OCI-M2 (cell line): ENCODE measurements around the gene ACRBP.

Source experiments
- DNase-seq: peaks from one replicate; lab custom pipeline; 2025; ENCODE audit not compliant: unreplicated experiment; lab: John Stamatoyannopoulos, UW

ACRBP gene

DNA sequence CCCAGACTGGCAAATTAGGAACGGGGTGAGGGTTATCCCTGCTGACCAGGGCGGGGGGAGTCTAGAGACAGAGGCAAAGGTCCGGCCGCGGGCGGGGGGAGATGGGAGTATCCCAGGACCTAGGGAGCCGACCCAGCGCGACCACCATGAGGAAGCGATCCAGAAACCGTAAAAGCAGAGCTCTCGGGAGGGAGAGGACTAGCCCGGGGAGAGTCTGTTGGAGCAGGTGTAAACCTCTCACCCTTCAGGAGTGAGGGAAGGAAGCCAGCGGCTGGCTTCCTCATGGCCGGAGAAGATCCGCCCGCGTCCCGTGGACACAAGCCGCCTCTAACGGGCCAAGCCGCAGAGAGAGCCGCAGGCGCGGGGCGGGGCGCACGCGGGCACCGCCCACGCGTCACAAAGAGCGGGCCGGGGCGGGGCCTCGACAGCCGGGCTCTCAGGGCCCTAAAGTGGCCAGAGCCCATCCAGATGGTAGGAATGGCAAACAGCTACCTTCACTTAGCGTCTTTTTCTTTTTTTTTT lies at the start of gene ACRBP:
Gene ACRBP (minus strand): TSS at position 350 of the 522 bp plus-strand sequence. CDS start 66 bp downstream, at position 284.
- no peak for DNase-seq

GRCh38 chr12:6695313-6696045 lies 48.2 kb upstream of the ACRBP start:
- no peak for DNase-seq

- no peak for DNase-seq
Measured at GRCh38 chr12:6694701-6695100, 47.5 kb upstream of the ACRBP start.

DNA sequence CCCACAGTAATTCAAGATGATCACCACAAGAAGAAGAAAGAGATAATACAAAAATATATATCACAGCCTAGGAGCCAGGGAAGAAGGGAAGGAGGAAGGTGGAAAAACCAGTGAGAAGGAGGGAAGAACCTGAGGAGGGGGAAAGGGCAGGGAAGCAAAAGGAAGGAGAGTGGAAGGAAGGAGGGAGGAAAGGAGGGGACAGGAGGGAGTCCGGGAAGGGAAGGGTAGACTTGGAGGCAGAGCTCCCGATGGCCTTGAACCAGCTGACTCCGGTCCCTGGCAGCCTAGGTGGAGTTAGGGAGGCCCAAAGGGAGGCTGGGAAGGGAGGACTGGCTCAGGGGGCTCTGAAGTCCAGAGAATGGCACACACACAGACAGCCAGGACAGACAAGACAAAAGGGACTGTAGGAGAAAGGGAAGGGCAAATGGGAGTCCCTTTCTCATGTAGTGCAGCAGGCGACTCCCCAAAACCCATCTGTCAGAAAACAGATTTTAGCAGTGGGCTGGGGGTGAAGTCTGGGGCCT lies 46.7 kb upstream of the ACRBP start:
- no peak for DNase-seq

GRCh38 chr12:6692888-6693287 lies 45.7 kb upstream of the ACRBP start:
- DNase-seq, result no peak

DNA sequence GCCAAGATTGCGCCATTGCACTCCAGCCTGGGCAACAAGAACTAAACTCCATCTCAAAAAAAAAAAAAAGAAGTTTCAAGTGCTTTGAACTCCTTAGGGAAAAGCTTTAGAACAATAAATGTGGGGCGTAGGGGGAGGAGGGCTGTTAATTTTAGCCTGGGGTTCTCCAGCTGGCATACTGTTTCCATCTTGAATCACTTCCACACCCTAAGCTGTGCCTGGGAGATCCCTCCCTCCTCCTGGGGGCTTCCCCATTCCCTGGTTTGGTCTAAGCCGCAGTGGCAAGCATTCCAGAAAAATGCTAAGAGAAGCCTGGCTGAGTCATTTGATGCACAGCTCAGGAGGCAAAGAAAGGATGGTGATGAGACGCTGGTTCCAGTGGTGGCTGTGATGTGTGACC lies 44.2 kb upstream of the ACRBP start:
- DNase-seq, result no peak

DNA sequence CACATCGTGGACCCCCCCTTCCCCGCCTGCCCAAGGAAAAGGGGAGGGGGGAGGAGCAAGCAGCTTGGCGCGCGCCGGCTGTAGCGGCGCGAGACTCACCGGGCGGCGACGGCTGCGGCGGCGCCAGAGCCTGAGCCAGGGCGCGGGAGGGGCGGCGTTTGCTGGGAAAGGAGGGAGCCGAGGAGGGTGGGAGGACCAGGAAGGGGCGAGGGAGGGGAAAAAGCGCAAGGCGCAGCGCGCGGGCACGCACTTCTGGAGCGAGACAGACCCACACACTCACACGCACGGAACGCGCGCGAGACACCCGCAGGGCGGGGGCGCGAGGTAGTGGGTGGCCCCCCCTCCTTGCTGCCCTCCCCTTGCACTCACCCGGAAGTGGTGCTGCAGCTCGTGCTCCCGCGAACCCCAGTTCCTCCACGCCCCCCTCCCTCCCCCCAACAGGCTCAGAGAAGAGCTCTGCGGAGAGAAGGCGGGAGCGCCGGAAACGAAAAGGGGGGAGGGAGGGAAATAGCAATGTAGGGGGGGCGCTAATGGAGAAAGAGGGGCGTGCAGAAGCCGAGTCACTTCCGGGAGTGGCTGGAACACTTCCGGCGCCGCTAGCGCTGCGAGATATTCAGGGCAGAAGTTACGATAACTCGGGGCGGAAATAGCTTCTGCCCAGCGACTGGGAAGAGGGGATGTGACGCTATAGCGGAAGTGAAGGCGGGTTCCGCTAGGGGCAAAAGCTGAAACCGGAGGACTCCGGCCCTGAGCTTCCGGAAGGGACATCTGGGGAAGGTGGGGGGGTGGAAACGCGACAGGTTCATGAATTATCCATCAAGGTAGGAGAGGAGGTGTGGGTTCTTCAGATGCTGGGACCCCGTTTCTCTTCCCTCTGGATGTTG lies 42.0 kb upstream of the ACRBP start, which contains the start of gene ZNF384:
Gene ZNF384 (minus strand): TSS at position 377 of the 884 bp plus-strand sequence. CDS start 9,855 bp downstream, outside the sequence.
- peak; percentile 61 for DNase-seq

DNA sequence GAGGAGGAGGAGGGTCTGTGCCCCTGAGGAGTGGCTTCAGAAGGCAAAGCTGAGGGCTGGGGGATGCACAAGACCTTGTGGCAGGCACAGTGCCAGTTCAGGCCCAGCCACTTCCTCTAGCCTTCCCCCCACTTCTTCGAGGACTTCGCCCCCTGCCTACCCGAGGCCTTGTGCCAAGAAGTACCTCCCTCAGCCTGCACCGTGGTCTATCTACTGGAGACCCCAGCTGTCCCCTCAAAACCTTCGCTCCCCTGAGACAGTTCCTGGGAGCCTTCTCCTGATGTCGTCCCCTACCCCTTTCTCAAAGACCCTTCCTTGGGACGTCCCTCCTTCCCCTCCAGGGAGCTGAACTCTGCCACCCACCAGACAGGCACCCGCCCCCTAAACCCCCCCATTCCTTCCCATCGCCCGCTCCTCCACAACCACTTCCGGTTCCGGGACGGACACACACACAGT lies 41.3 kb upstream of the ACRBP start:
- no peak for DNase-seq

DNA sequence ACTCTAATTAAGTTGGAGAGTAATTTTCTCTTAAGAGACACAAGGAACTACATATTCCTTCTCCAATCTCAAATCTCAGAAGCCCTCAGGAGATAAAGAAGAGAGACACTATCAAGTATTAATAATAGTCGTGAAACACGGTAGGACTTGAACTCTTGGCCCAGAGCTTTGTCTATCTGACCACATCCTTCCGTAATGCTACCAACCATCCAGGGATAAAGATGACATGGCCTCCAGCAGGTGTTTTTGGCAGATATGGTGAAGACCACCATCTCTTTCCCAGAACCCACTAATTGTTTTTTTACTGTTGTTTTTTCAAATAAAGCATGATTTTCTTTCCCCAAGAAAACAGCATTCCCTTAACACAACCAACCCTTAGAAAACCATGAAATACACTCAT lies 38.6 kb upstream of the ACRBP start:
- DNase-seq, result no peak

GRCh38 chr12:6684609-6685008 lies 37.4 kb upstream of the ACRBP start:
- no peak for DNase-seq

- DNase-seq, result no peak
Measured at GRCh38 chr12:6676962-6677361, 29.7 kb upstream of the ACRBP start.

- no peak for DNase-seq
Measured at GRCh38 chr12:6672143-6672542, 24.9 kb upstream of the ACRBP start.

- DNase-seq, result no peak
Measured at GRCh38 chr12:6667559-6668210, 20.5 kb upstream of the ACRBP start.

GRCh38 chr12:6666211-6666610 lies 19.0 kb upstream of the ACRBP start:
- no peak for DNase-seq

DNA sequence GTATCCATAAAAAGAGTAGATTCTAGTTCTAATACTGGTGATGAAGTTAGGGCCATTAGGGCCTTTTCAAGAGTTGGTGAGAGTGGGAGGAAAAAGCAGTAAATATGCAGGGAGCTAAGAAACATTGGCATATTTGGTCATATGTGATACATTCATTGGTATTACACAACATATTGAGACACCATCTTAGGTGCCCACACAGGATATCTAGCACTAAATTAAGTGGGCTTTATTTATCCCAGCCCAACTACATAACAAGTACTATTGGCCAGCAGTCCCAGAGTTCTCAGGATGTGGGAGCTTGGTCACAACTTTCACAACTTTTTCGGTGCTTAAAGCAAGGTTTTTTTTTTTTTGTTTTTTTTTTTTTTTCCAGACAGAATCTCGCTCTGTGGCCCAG lies 17.7 kb upstream of the ACRBP start:
- no peak for DNase-seq

GRCh38 chr12:6662906-6663742 lies 15.9 kb upstream of the ACRBP start, which contains the start of gene ING4:
Gene ING4 (minus strand): TSS chr12:6663119. CDS start chr12:6663101, 18 bp downstream.
- peak; percentile 94 for DNase-seq

- DNase-seq, result no peak
Measured at GRCh38 chr12:6662602-6662905, 15.3 kb upstream of the ACRBP start.

GRCh38 chr12:6653987-6654386 lies 6.8 kb upstream of the ACRBP start:
- DNase-seq, result no peak

GRCh38 chr12:6653342-6653741 lies 6.1 kb upstream of the ACRBP start:
- DNase-seq, result no peak

DNA sequence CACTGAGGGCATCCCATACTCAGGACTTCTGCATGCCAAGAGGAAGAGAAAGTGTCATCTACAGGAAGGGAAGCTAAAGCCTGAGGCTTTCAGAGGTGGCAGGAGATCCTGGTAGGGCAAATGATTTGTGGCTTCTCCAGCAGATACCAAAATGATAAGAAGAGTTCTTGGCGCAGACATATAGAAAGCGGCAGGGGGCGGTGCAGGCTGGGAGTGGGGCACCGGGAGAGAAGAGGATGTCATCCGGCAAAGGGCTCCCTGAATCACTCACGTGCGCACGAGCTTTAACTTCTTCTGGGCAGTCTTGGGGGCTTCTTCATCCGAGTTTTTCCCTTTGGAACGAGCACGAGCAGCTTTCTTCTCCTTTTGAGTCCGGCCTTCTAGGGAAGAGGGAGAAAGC lies 5.2 kb upstream of the ACRBP start:
- no peak for DNase-seq
